B cell (primary cell): ENCODE measurements around the gene POLE.

Source experiments
- CTCF ChIP-seq: fragments of 200-600 bp; IDR thresholded peaks from one replicate; pipeline ENCODE4 v1.8.0; 2022; ENCODE audit warnings: antibody characterized with exemption, mild to moderate bottlenecking
- EZH2 ChIP-seq: IDR thresholded peaks from 2 replicates; pipeline ENCODE4 v1.6.1; 2012; ENCODE audit warnings: borderline replicate concordance, low read depth, mild to moderate bottlenecking, moderate library complexity, low read length; ENCODE audit not compliant: insufficient read depth, poor library complexity, severe bottlenecking

DNA sequence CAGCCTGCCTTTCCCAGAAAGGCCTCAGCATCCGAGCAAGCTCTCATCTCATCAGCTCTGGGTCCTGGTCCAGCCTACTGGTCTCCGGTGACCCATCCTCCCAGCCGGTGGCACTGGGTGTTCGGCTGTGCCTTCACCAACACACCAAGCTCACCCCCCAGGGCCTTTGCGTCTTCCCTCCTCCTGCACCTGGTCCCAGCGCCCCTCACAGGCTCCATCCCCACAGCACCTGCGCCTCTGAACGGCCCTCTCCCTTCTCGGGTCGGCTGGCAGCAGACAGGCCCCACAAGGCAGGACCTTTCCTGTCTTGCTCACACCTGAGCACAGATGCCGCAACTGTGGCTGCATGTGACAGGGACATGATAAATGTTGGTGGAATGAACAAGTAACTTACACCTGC, 55.5 kb downstream of the POLE start:
- TF ChIP-seq CTCF: no peak
- TF ChIP-seq EZH2: no peak
